Sigmoid colon (tissue), 4 donors: Measurements from ENCODE around the gene IGIP.

ENCODE experiments used
- EP300 ChIP-seq, 4 donors: sonication (generic); formaldehyde crosslinking; IDR thresholded peaks; one replicate each; pipeline ENCODE4 v1.6.1; 2017; ENCODE audit warnings: antibody characterized with exemption in 4 of 4
- POLR2A ChIP-seq, 2 donors: fragments of 450-650 bp; IDR thresholded peaks; one replicate each; pipeline ENCODE4 v1.6.1; 2016; ENCODE audit warnings: antibody characterized with exemption in 2 of 2, mild to moderate bottlenecking in 2 of 2, moderate library complexity in 2 of 2
- POLR2AphosphoS5 ChIP-seq, 4 donors: sonication (generic); formaldehyde crosslinking; IDR thresholded peaks; one replicate each; pipeline ENCODE4 v1.6.1; 2017; ENCODE audit warnings: antibody characterized with exemption in 4 of 4
- TF ChIP-seq, protein P1 (sequence below), 4 experiments: fragments of 450-650 bp in 3 of 4; fragments of 200-600 bp in 1 of 4; IDR thresholded peaks; one replicate each; pipeline ENCODE4 v1.5.1; 2016 to 2019; ENCODE audit warnings: antibody characterized with exemption in 4 of 4, mild to moderate bottlenecking in 3 of 4, moderate library complexity in 2 of 4

DNA sequence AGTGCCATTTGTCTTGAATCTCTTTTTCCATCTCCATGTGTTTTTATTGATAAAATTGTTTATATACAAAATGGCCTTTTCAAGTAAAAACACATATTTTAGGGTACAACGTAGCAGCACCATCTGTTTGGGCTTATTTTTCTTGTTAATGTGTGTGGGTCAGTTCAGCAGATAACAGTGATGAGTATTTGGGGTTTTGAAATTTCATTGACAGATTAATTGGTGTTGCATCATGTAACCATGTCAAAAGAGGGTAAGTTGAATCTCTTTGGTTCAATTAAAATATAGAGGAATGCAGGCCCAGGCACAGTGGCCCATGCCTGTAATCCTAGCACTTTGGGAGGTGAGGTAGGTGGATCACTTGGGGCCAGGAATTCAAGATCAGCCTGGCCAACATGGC is 31.9 kb upstream of the IGIP start:
- TF ChIP-seq, protein P1, sequence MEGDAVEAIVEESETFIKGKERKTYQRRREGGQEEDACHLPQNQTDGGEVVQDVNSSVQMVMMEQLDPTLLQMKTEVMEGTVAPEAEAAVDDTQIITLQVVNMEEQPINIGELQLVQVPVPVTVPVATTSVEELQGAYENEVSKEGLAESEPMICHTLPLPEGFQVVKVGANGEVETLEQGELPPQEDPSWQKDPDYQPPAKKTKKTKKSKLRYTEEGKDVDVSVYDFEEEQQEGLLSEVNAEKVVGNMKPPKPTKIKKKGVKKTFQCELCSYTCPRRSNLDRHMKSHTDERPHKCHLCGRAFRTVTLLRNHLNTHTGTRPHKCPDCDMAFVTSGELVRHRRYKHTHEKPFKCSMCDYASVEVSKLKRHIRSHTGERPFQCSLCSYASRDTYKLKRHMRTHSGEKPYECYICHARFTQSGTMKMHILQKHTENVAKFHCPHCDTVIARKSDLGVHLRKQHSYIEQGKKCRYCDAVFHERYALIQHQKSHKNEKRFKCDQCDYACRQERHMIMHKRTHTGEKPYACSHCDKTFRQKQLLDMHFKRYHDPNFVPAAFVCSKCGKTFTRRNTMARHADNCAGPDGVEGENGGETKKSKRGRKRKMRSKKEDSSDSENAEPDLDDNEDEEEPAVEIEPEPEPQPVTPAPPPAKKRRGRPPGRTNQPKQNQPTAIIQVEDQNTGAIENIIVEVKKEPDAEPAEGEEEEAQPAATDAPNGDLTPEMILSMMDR (IDR thresholded peaks at IDR 0.05): no peak
- TF ChIP-seq POLR2AphosphoS5 (IDR thresholded peaks at IDR 0.05) (no peak), POLR2A (IDR thresholded peaks at IDR 0.05) (no peak), EP300 (IDR thresholded peaks at IDR 0.05) (no peak)
